ENCODE data around the gene ERLIN1.

ERLIN1 gene

GRCh38 chr10:100182908-100183307 is 2.9 kb downstream of the ERLIN1 start:
- peaks cover 27% of the 10 kb centered on the region for H3K4me1 ChIP-seq (ENCODE audit: control insufficient read depth, low read length)
- H4K20me1 ChIP-seq (ENCODE audit: control insufficient read depth, insufficient read depth, low read depth, low read length): peaks cover 9% of the 10 kb centered on the region; the same call in 1 of the 2 replicates
- peaks cover 91% of the 10 kb centered on the region for H3K36me3 ChIP-seq (ENCODE audit: control insufficient read depth, low read length)
- peak overlapping the region; percentile 83; the same call in 1 of the 2 replicates for H3K4me2 ChIP-seq (ENCODE audit: low read length)
- no peaks in the 10 kb centered on the region for H3K9me2 ChIP-seq (replicated peaks; ENCODE audit: control insufficient read depth, low read length)
- no peaks in the 10 kb centered on the region for H3F3A ChIP-seq (ENCODE audit: control insufficient read depth, insufficient read depth)
- H3K27ac ChIP-seq (ENCODE audit: low read depth, low read length): no peak overlapping the region
- no peaks in the 10 kb centered on the region for H3K9me3 ChIP-seq (ENCODE audit: control insufficient read depth, insufficient read depth, low read length)
- no peaks in the 10 kb centered on the region for H3K27me3 ChIP-seq (ENCODE audit: control insufficient read depth, low read length)
- H3K79me2 ChIP-seq (ENCODE audit: control insufficient read depth, low read length): peaks cover 88% of the 10 kb centered on the region
- TF ChIP-seq EZH2phosphoT487 (IDR thresholded peaks at IDR 0.05; ENCODE audit: borderline replicate concordance, low read length): no peak
- no peak for TF ChIP-seq CTCF (IDR thresholded peaks at IDR 0.05; ENCODE audit: low read depth, low read length, poor library complexity, severe bottlenecking)
- no peak overlapping the region for H3K4me3 ChIP-seq (ENCODE audit: low read length)

DNA sequence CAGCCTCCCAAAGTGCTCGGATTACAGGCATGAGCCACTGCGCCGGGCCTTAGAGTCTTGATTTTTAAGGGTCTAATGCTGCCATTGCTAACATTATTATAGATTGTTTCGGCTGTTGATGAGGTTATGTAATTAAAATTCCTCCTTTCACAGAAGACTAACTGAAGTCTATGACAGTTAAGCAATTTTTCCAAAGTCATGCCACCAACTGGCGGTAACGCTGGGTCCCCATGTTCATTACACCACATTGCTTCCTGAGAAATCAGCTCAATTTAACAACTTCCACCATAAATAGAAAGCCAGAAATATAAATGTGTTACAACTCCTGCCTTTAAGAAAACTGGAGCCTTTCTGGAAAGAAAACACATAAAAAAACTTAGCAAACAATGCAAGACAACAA is 3.5 kb downstream of the ERLIN1 start:
- Histone ChIP-seq H3K79me2 (ENCODE audit: control insufficient read depth, low read length) (peaks cover 87% of the 10 kb centered on the region), H3K4me3 (ENCODE audit: low read length) (no peak overlapping the region), H3K27me3 (ENCODE audit: control insufficient read depth, low read length) (no peaks in the 10 kb centered on the region), H3K4me1 (ENCODE audit: control insufficient read depth, low read length) (peaks cover 21% of the 10 kb centered on the region), H3K36me3 (ENCODE audit: control insufficient read depth, low read length) (peaks cover 91% of the 10 kb centered on the region), H3F3A (ENCODE audit: control insufficient read depth, insufficient read depth) (no peaks in the 10 kb centered on the region), H3K4me2 (ENCODE audit: low read length) (no peak overlapping the region), H3K9me3 (ENCODE audit: control insufficient read depth, insufficient read depth, low read length) (no peaks in the 10 kb centered on the region), H4K20me1 (ENCODE audit: control insufficient read depth, insufficient read depth, low read depth, low read length) (peaks cover 9% of the 10 kb centered on the region; the same call in 1 of the 2 replicates), H3K9me2 (replicated peaks; ENCODE audit: control insufficient read depth, low read length) (no peaks in the 10 kb centered on the region), H3K27ac (ENCODE audit: low read depth, low read length) (no peak overlapping the region)
- TF ChIP-seq EZH2phosphoT487 (IDR thresholded peaks at IDR 0.05; ENCODE audit: borderline replicate concordance, low read length) (no peak), CTCF (IDR thresholded peaks at IDR 0.05; ENCODE audit: low read depth, low read length, poor library complexity, severe bottlenecking) (no peak)

- no peaks in the 10 kb centered on the region for H3K4me1 ChIP-seq (ENCODE audit: control insufficient read depth, low read length)
- no peaks in the 10 kb centered on the region for H3K27me3 ChIP-seq (ENCODE audit: control insufficient read depth, low read length)
- no peaks in the 10 kb centered on the region for H3K9me2 ChIP-seq (replicated peaks; ENCODE audit: control insufficient read depth, low read length)
- H3K27ac ChIP-seq (ENCODE audit: low read depth, low read length): no peak overlapping the region
- no peaks in the 10 kb centered on the region for H3K9me3 ChIP-seq (ENCODE audit: control insufficient read depth, insufficient read depth, low read length)
- peaks cover 8% of the 10 kb centered on the region; the same call in 1 of the 2 replicates for H4K20me1 ChIP-seq (ENCODE audit: control insufficient read depth, insufficient read depth, low read depth, low read length)
- peaks cover 75% of the 10 kb centered on the region for H3K79me2 ChIP-seq (ENCODE audit: control insufficient read depth, low read length)
- TF ChIP-seq EZH2phosphoT487 (IDR thresholded peaks at IDR 0.05; ENCODE audit: borderline replicate concordance, low read length): no peak
- no peak for TF ChIP-seq CTCF (IDR thresholded peaks at IDR 0.05; ENCODE audit: low read depth, low read length, poor library complexity, severe bottlenecking)
- H3K36me3 ChIP-seq (ENCODE audit: control insufficient read depth, low read length): peaks cover 97% of the 10 kb centered on the region
- H3K4me2 ChIP-seq (ENCODE audit: low read length): no peak overlapping the region
- peaks cover 2% of the 10 kb centered on the region; the same call in 1 of the 2 replicates for H3F3A ChIP-seq (ENCODE audit: control insufficient read depth, insufficient read depth)
- H3K4me3 ChIP-seq (ENCODE audit: low read length): no peak overlapping the region
Observed at GRCh38 chr10:100175875-100176274, 10.0 kb downstream of the ERLIN1 start.
